GM20000 (cell line): ENCODE measurements around the gene RTKN.

Source experiments
- DNase-seq: peaks from one replicate; pipeline ENCODE4 v3.0.0; 2012; ENCODE audit warnings: low spot score
- CTCF ChIP-seq: IDR thresholded peaks from 2 replicates; pipeline ENCODE4 v1.5.1; 2012; ENCODE audit warnings: mild to moderate bottlenecking, control low read depth; ENCODE audit errors: extremely low read depth, missing control alignments

The RTKN gene

GRCh38 chr2:74458938-74459363 lies 17.2 kb upstream of the RTKN start:
- TF ChIP-seq CTCF: no peak
- DNase-seq: no peak

- no peak for TF ChIP-seq CTCF
- DNase-seq: peak; percentile 97
Measured at GRCh38 chr2:74458132-74458937, 16.6 kb upstream of the RTKN start, which contains the start of gene WBP1. Gene WBP1 (plus strand): TSS chr2:74458438. CDS start chr2:74458603, 165 bp downstream.

GRCh38 chr2:74457549-74458131 lies 15.9 kb upstream of the RTKN start:
- DNase-seq: peak; percentile 81
- no peak for TF ChIP-seq CTCF

- DNase-seq: no peak
- TF ChIP-seq CTCF: no peak
Measured at GRCh38 chr2:74457129-74457548, 15.4 kb upstream of the RTKN start.

GRCh38 chr2:74454654-74455511 lies 13.1 kb upstream of the RTKN start, which contains the start of gene INO80B:
Gene INO80B (plus strand): TSS chr2:74455087. CDS start chr2:74455117, 30 bp downstream.
- TF ChIP-seq CTCF: no peak
- DNase-seq: peak; percentile 86

- no peak for TF ChIP-seq CTCF
- no peak for DNase-seq
Measured at GRCh38 chr2:74450570-74451190, 8.9 kb upstream of the RTKN start.
